K562 (cell line): Measurements from ENCODE around the gene DENND2A. TPM values are rescaled to one million over a fixed set of nuclear protein-coding genes. Genes with fewer than 3 reads are reported as not detected.
A peak's percentile ranks its signal among the peaks of the same experiment; 100 is the strongest.

Experiments used
- BACH1 ChIP-seq: fragments of 200-800 bp; sonication (Bioruptor generic); IDR thresholded peaks from 2 replicates; pipeline ENCODE4 v1.6.1; 2016; ENCODE audit warnings: missing genetic modification characterization, missing compliant biosample characterization
- BMI1 ChIP-seq: fragments of 150-350 bp; IDR thresholded peaks from 2 replicates; pipeline ENCODE4 v1.6.1; 2014; ENCODE audit warnings: low read length
- CEBPZ ChIP-seq: fragments of 150-350 bp; IDR thresholded peaks from 2 replicates; pipeline ENCODE4 v1.6.1; 2014; ENCODE audit warnings: low read depth, mild to moderate bottlenecking, low read length, borderline replicate concordance
- CTCF ChIP-seq, 3 experiments: IDR thresholded peaks in 2 of 3; conservative IDR thresholded peaks in 1 of 3; 2 replicates each; pipeline ENCODE4 v1.5.1; 2011 to 2012; ENCODE audit warnings: low read length in 3 of 3, mild to moderate bottlenecking in 3 of 3, control low read depth in 2 of 3, improper control_type of control experiment in 1 of 3, inconsistent platforms in 1 of 3, low read depth in 1 of 3, mixed read lengths in 1 of 3, moderate library complexity in 1 of 3; ENCODE audit not compliant: insufficient read depth in 2 of 3
- EP400 ChIP-seq: fragments of 450-650 bp; IDR thresholded peaks from 2 replicates; pipeline ENCODE4 v1.6.1; 2017; ENCODE audit warnings: antibody characterized with exemption, mild to moderate bottlenecking, moderate library complexity
- ETV6 ChIP-seq, 3 experiments: fragments of 150-350 bp in 1 of 3; sonication (generic) in 1 of 3; formaldehyde crosslinking in 1 of 3; IDR thresholded peaks; 2 replicates each; pipeline versions ENCODE4 v1.6.1 to v1.8.0; 2014 to 2022; ENCODE audit warnings: borderline replicate concordance in 2 of 3, low read depth in 2 of 3, antibody characterized with exemption in 1 of 3, low read length in 1 of 3, mild to moderate bottlenecking in 1 of 3, missing genetic modification reagents in 1 of 3
- EZH2 ChIP-seq: IDR thresholded peaks from 2 replicates; pipeline ENCODE4 v1.6.1; 2012; ENCODE audit warnings: low read depth, mild to moderate bottlenecking, inconsistent platforms, low read length, borderline replicate concordance
- HCFC1 ChIP-seq: IDR thresholded peaks from 2 replicates; pipeline ENCODE4 v1.6.1; 2012; ENCODE audit warnings: low read depth, low read length, improper control_type of control experiment
- JUN ChIP-seq, 2 experiments: sonication (generic) in 1 of 2; formaldehyde crosslinking in 1 of 2; IDR thresholded peaks; 2 replicates each; pipeline versions ENCODE4 v1.6.1 to v1.8.0; 2012 to 2022; ENCODE audit warnings: borderline replicate concordance in 2 of 2, mild to moderate bottlenecking in 2 of 2, improper control_type of control experiment in 1 of 2, low read depth in 1 of 2, low read length in 1 of 2, missing genetic modification reagents in 1 of 2
- NFE2L1 ChIP-seq: fragments of 450-650 bp; IDR thresholded peaks from 2 replicates; pipeline ENCODE4 v1.6.1; 2016; ENCODE audit warnings: missing genetic modification characterization, low read depth, mild to moderate bottlenecking, missing compliant biosample characterization, moderate library complexity, borderline replicate concordance
- NFYB ChIP-seq: IDR thresholded peaks from 2 replicates; pipeline ENCODE4 v1.6.1; 2011; ENCODE audit warnings: mild to moderate bottlenecking, moderate library complexity; ENCODE audit not compliant: insufficient read length; ENCODE audit errors: extremely low read depth
- PHF8 ChIP-seq: fragments of 200-600 bp; sonication (generic); IDR thresholded peaks from 2 replicates; pipeline ENCODE4 v1.6.1; 2012; ENCODE audit warnings: mixed run types, mild to moderate bottlenecking, inconsistent platforms, low read length, moderate library complexity, borderline replicate concordance
- PHTF2 ChIP-seq: fragments of 250-450 bp; sonication (Bioruptor Pico); IDR thresholded peaks from 2 replicates; pipeline ENCODE4 v1.5.0; 2021; ENCODE audit warnings: mild to moderate bottlenecking
- RFX7 ChIP-seq: fragments of 250-450 bp; sonication (Bioruptor Pico); IDR thresholded peaks from 2 replicates; pipeline ENCODE4 v1.5.1; 2021; ENCODE audit warnings: mild to moderate bottlenecking
- SREBF2 ChIP-seq: sonication (generic); formaldehyde crosslinking; IDR thresholded peaks from 2 replicates; pipeline ENCODE4 v1.4.0; 2020; ENCODE audit warnings: mild to moderate bottlenecking, missing genetic modification reagents
- TRIM24 ChIP-seq, 2 experiments: fragments of 450-650 bp; IDR thresholded peaks; 2 replicates each; pipeline ENCODE4 v1.6.1; 2016
- polyA plus RNA-seq, 8 experiments: library from polyadenylated mRNA; depleted of rRNA in 4 of 8; stranded (reverse) in 5 of 8; unstranded in 3 of 8; fragments of >200 nt; fragmentation: Nextera tagmentation in 2 of 8; fragmentation: Illumina TruSeq in 1 of 8; extraction: Ambion mirVana in 2 of 8; extraction: Trizol in 1 of 8; gene quantifications; 2 replicates each; pipeline versions ENCODE4 v1.2.1 to v1.2.3, GENCODE V29; 2011 to 2014; ENCODE audit warnings: inconsistent platforms in 1 of 8, missing spikeins in 1 of 8
- total RNA-seq, 7 experiments: library from RNA; depleted of rRNA in 6 of 7; stranded (reverse); fragments of >200 nt in 6 of 7; fragmentation: Illumina TruSeq in 2 of 7; extraction: Trizol in 2 of 7; gene quantifications; 2 replicates each; pipeline versions ENCODE4 v1.2.1 to v1.2.3, GENCODE V29; 2011 to 2021; ENCODE audit warnings: low replicate concordance in 1 of 7
- TF ChIP-seq, protein P1 (sequence below): fragments of 450-650 bp; IDR thresholded peaks from 2 replicates; pipeline ENCODE4 v1.6.1; 2016; ENCODE audit warnings: missing biosample characterization, missing genetic modification characterization
- TF ChIP-seq, protein P2 (sequence below), 2 experiments: fragments of 250-450 bp in 1 of 2; fragments of 450-650 bp in 1 of 2; sonication (Bioruptor Pico) in 1 of 2; IDR thresholded peaks; 2 replicates each; pipeline versions ENCODE4 v1.6.1 to v1.8.0; 2016 to 2021; ENCODE audit warnings: mild to moderate bottlenecking in 2 of 2, moderate library complexity in 2 of 2, missing compliant biosample characterization in 1 of 2, missing genetic modification characterization in 1 of 2

DENND2A gene
- total and polyA plus RNA-seq, 9 of the 15 experiments (the other 6 are each of a cell fraction or from before 2014, with no cell fraction given) = not detected

- TF ChIP-seq CEBPZ (peak; percentile 18; the same call in 1 of the 2 replicates), NFE2L1 (tag) (no peak), RFX7 (CRISPR knock-in tag) (no peak), BMI1 (no peak), PHF8 (no peak), NFYB (no peak), ETV6 (IDR thresholded peaks at IDR 0.05; ENCODE audit: borderline replicate concordance in 1 of 2, low read depth in 2 of 2, low read length in 1 of 2) (no peak), ETV6 (CRISPR knock-in tag; IDR thresholded peaks at IDR 0.05; ENCODE audit: borderline replicate concordance) (no peak), PHTF2 (CRISPR knock-in tag) (no peak), JUN (IDR thresholded peaks at IDR 0.05; ENCODE audit: borderline replicate concordance, low read depth, low read length) (no peak), JUN (CRISPR knock-in tag; IDR thresholded peaks at IDR 0.05; ENCODE audit: borderline replicate concordance) (no peak), EZH2 (no peak), TRIM24 (IDR thresholded peaks at IDR 0.05) (no peak), CTCF (IDR thresholded peaks at IDR 0.05 in 2 of 3, conservative IDR thresholded peaks at IDR 0.05 in 1 of 3; ENCODE audit: insufficient read depth in 2 of 3, low read depth in 1 of 3, low read length in 3 of 3) (peak; percentile 66 to 90 (median 70); a peak in 5 of 6 replicates), EP400 (0 out of 2 replicates have a peak, but pooled peaks have one; percentile 30), BACH1 (tag) (no peak), HCFC1 (no peak), SREBF2 (CRISPR knock-in tag) (no peak)
- TF ChIP-seq, protein P1, sequence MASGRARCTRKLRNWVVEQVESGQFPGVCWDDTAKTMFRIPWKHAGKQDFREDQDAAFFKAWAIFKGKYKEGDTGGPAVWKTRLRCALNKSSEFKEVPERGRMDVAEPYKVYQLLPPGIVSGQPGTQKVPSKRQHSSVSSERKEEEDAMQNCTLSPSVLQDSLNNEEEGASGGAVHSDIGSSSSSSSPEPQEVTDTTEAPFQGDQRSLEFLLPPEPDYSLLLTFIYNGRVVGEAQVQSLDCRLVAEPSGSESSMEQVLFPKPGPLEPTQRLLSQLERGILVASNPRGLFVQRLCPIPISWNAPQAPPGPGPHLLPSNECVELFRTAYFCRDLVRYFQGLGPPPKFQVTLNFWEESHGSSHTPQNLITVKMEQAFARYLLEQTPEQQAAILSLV (tag) = no peak
- TF ChIP-seq, protein P2, sequence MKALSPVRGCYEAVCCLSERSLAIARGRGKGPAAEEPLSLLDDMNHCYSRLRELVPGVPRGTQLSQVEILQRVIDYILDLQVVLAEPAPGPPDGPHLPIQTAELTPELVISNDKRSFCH (CRISPR knock-in tag; IDR thresholded peaks at IDR 0.05) = no peak
- TF ChIP-seq, protein P2 (tag; IDR thresholded peaks at IDR 0.05) = no peak
These were observed 164.8 kb downstream of the DENND2A start (continued) for GRCh38 chr7:140475747-140476333.
